Fibroblast of villous mesenchyme (primary cell): ENCODE measurements around the gene UQCRHL. TPM values are rescaled to one million over a fixed set of nuclear protein-coding genes. Genes with fewer than 3 reads are reported as not detected.
A peak's percentile ranks its signal among the peaks of the same experiment; 100 is the strongest.

Experiments used
- DNase-seq: peaks from one replicate; pipeline ENCODE4 v3.0.0-alpha.2; 2010; ENCODE audit warnings: low read depth
- H3K4me3 ChIP-seq: 2 replicates; pipeline ENCODE4 v1.5.1; 2011; ENCODE audit warnings: low read depth, mild to moderate bottlenecking, low read length
- CTCF ChIP-seq: IDR thresholded peaks from 2 replicates; pipeline ENCODE4 v1.5.1; 2012; ENCODE audit warnings: low read depth, mild to moderate bottlenecking, low read length; ENCODE audit not compliant: insufficient read depth
- total RNA-seq: library from RNA; depleted of rRNA; stranded (reverse); fragments of >200 nt; gene quantifications from 2 replicates; pipeline ENCODE4 v1.2.3, GENCODE V29; 2012

The UQCRHL gene
- total RNA-seq, 1 donor: 1.3 TPM

- no peak for TF ChIP-seq CTCF
- no peak for DNase-seq
- H3K4me3 ChIP-seq: no peak overlapping the region
These were observed 37.0 kb downstream of the UQCRHL start for GRCh38 chr1:15770313-15770962.

GRCh38 chr1:15768388-15768787 is 39.1 kb downstream of the UQCRHL start:
- DNase-seq: no peak
- no peak for TF ChIP-seq CTCF
- H3K4me3 ChIP-seq: no peak overlapping the region

GRCh38 chr1:15767941-15768340 is 39.5 kb downstream of the UQCRHL start:
- TF ChIP-seq CTCF: no peak
- H3K4me3 ChIP-seq: no peak overlapping the region
- no peak for DNase-seq

GRCh38 chr1:15765495-15766194 is 41.8 kb downstream of the UQCRHL start:
- peak; percentile 88 for DNase-seq
- H3K4me3 ChIP-seq: no peak overlapping the region
- no peak for TF ChIP-seq CTCF

- no peak for DNase-seq
- H3K4me3 ChIP-seq: no peak overlapping the region
- TF ChIP-seq CTCF: no peak
These were observed 42.6 kb downstream of the UQCRHL start for GRCh38 chr1:15764890-15765289.

GRCh38 chr1:15764269-15764764 is 43.1 kb downstream of the UQCRHL start:
- TF ChIP-seq CTCF: no peak
- no peak overlapping the region for H3K4me3 ChIP-seq
- DNase-seq: no peak

- DNase-seq: no peak
- TF ChIP-seq CTCF: no peak
These were observed 44.9 kb downstream of the UQCRHL start for GRCh38 chr1:15762546-15762945.

More at GRCh38 chr1:15762546-15762945, 44.9 kb downstream of the UQCRHL start:
- H3K4me3 ChIP-seq: no peak overlapping the region
